ENCODE data around the gene KIF27. TPM values are rescaled to one million over a fixed set of nuclear protein-coding genes. Genes with fewer than 3 reads are reported as not detected.

The KIF27 gene
- total RNA-seq, 1 experiment from 2014 or later: 2.2 TPM

DNA sequence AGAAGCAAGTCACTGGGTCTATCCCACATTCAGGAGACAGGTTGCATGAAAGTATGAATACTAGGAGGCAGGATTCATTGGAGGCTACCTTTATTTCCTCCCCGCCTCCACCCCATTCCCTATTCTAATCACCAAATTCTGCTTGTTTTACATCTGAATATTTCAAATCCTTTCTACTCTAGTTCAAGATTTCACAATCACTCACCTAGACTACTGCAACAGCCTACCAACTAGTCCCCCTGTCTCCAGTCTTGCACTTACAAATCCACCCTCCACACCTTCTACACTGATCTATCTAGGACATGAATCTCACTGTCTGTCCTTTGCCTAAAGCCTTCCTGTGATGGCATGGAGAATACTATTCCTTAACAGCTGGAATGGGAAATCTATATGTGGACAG lies 6.4 kb upstream of the KIF27 start:
- Histone ChIP-seq H3K9me3 (ENCODE audit: low read length) (no peaks in the 10 kb centered on the region), H3K9ac (ENCODE audit: low read length) (no peak overlapping the region), H3K27me3 (ENCODE audit: low read length) (no peaks in the 10 kb centered on the region), H3K27ac (ENCODE audit: low read length) (no peak overlapping the region), H3K9me2 (replicated peaks; ENCODE audit: low read length) (no peaks in the 10 kb centered on the region), H3K4me3 (ENCODE audit: low read length) (no peak overlapping the region), H4K20me1 (ENCODE audit: low read length) (no peaks in the 10 kb centered on the region), H3K4me2 (ENCODE audit: low read length) (no peak overlapping the region), H2AFZ (ENCODE audit: low read length) (no peak overlapping the region), H3K4me1 (ENCODE audit: insufficient read depth, low read length) (no peaks in the 10 kb centered on the region), H3K36me3 (ENCODE audit: low read depth, low read length) (no peaks in the 10 kb centered on the region), H3F3A (ENCODE audit: low read length, unreplicated experiment) (no peaks in the 10 kb centered on the region), H3K79me2 (ENCODE audit: low read length) (no peaks in the 10 kb centered on the region)
- no TSS peak for BruUV-seq (replicated peaks)
- POLR2A ChIA-PET (ENCODE audit: unreplicated experiment): no interaction called here
- no peak for TF ChIP-seq EZH2 (IDR thresholded peaks at IDR 0.05; ENCODE audit: low read length, unreplicated experiment)
- no peak for TF ChIP-seq CTCF (conservative IDR thresholded peaks at IDR 0.05; ENCODE audit: low read depth, low read length)
- TF ChIP-seq EZH2phosphoT487 (IDR thresholded peaks at IDR 0.05; ENCODE audit: borderline replicate concordance, low read length): no peak
- CTCF ChIA-PET: no interaction called here
- ATAC-seq (no peak), DNase-seq (no peak)
- intact Hi-C loops (cut with micrococcal nuclease): no loop called here

DNA sequence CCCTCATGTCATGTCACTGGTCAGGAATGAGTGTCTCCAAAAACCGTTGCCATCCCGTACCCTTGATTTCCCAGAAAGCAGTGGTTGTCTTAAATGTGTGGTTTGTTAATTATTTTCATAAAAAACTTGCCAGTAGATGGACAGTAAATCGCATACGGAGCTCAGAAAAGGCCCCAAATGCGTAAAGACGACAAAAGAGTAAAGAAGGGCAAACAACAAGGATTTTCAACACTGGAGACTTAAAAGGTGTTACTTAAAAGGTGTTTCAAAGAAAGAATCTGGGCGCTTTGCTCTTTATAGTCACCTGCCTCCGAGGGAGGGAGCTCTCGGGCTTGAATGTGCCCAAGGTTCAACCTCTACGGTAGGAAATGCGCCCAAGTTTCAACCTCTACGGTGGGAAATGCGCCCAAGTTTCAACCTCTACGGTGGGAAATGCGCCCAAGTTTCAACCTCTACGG lies 734 bp downstream of the KIF27 start:
- Histone ChIP-seq H3K9ac (ENCODE audit: low read length) (peak overlapping the region; percentile 77), H3K4me3 (ENCODE audit: low read length) (peak overlapping the region; percentile 57), H3K9me3 (ENCODE audit: low read length) (no peaks in the 10 kb centered on the region), H3F3A (ENCODE audit: low read length, unreplicated experiment) (no peaks in the 10 kb centered on the region), H3K9me2 (replicated peaks; ENCODE audit: low read length) (no peaks in the 10 kb centered on the region), H3K79me2 (ENCODE audit: low read length) (no peaks in the 10 kb centered on the region), H3K4me2 (ENCODE audit: low read length) (peak overlapping the region; percentile 78), H3K4me1 (ENCODE audit: insufficient read depth, low read length) (peaks cover 9% of the 10 kb centered on the region), H2AFZ (ENCODE audit: low read length) (peak overlapping the region; percentile 56), H3K36me3 (ENCODE audit: low read depth, low read length) (no peaks in the 10 kb centered on the region), H3K27ac (ENCODE audit: low read length) (peak overlapping the region; percentile 59), H4K20me1 (ENCODE audit: low read length) (no peaks in the 10 kb centered on the region), H3K27me3 (ENCODE audit: low read length) (no peaks in the 10 kb centered on the region)
- TF ChIP-seq CTCF (conservative IDR thresholded peaks at IDR 0.05; ENCODE audit: low read depth, low read length) (peak; percentile 64), EZH2phosphoT487 (IDR thresholded peaks at IDR 0.05; ENCODE audit: borderline replicate concordance, low read length) (no peak), EZH2 (IDR thresholded peaks at IDR 0.05; ENCODE audit: low read length, unreplicated experiment) (no peak)
- POLR2A ChIA-PET (ENCODE audit: unreplicated experiment): interaction anchor here (0.6 kb wide), 1 partner anchor 14 kb away, joined by 4 read pairs; no protein-coding TSS in a partner anchor
- ATAC-seq: peak; percentile 40
- TSS peak; percentile 64 for BruUV-seq (replicated peaks)
- CTCF ChIA-PET: interaction anchor here (0.6 to 1.0 kb wide), 2 partner anchors 8 to 25 kb away, joined by 3 read pairs; no protein-coding TSS in a partner anchor
- intact Hi-C loops (cut with micrococcal nuclease): loop anchor here (2.0 to 5.0 kb wide), 2 partner anchors 14 to 342 kb away; no protein-coding TSS in a partner anchor
- DNase-seq: peak; percentile 53

- Histone ChIP-seq H3K36me3 (ENCODE audit: low read depth, low read length) (no peaks in the 10 kb centered on the region), H3K9me2 (replicated peaks; ENCODE audit: low read length) (no peaks in the 10 kb centered on the region), H3K4me2 (ENCODE audit: low read length) (no peak overlapping the region), H4K20me1 (ENCODE audit: low read length) (no peaks in the 10 kb centered on the region), H3K27me3 (ENCODE audit: low read length) (no peaks in the 10 kb centered on the region), H2AFZ (ENCODE audit: low read length) (no peak overlapping the region), H3K9me3 (ENCODE audit: low read length) (no peaks in the 10 kb centered on the region), H3K4me3 (ENCODE audit: low read length) (no peak overlapping the region), H3K79me2 (ENCODE audit: low read length) (no peaks in the 10 kb centered on the region), H3K9ac (ENCODE audit: low read length) (no peak overlapping the region), H3K4me1 (ENCODE audit: insufficient read depth, low read length) (peaks cover 9% of the 10 kb centered on the region), H3K27ac (ENCODE audit: low read length) (no peak overlapping the region), H3F3A (ENCODE audit: low read length, unreplicated experiment) (no peaks in the 10 kb centered on the region)
- CTCF ChIA-PET: no interaction called here
- no peak for ATAC-seq
- no peak for DNase-seq
- intact Hi-C loops (cut with micrococcal nuclease): no loop called here
- POLR2A ChIA-PET (ENCODE audit: unreplicated experiment): no interaction called here
- no TSS peak for BruUV-seq (replicated peaks)
- TF ChIP-seq EZH2phosphoT487 (IDR thresholded peaks at IDR 0.05; ENCODE audit: borderline replicate concordance, low read length) (no peak), EZH2 (IDR thresholded peaks at IDR 0.05; ENCODE audit: low read length, unreplicated experiment) (no peak), CTCF (conservative IDR thresholded peaks at IDR 0.05; ENCODE audit: low read depth, low read length) (no peak)
Observed at GRCh38 chr9:83919111-83919510, 2.1 kb downstream of the KIF27 start.
